Lower lobe of right lung (tissue), 2 donors: Measurements from ENCODE around the gene TRPC4AP. TPM values are rescaled to one million over a fixed set of nuclear protein-coding genes. Genes with fewer than 3 reads are reported as not detected.
"Not testable (repeated sequence)": the region's sequence is repeated elsewhere in the genome, so short reads cannot be mapped to it uniquely, and the experiment has no call there.

Source experiments
- ATAC-seq, 2 donors: fragments of 200-7000 bp; cut with Tn5 transposase; one replicate each; pipeline ENCODE4 v1.9.1; 2020 to 2022; ENCODE audit warnings: mild to moderate bottlenecking in 2 of 2, moderate library complexity in 2 of 2
- DNase-seq: peaks from one replicate; pipeline ENCODE4 v3.0.0-alpha.2; 2020
- H3K27ac ChIP-seq: fragments of 200-600 bp; one replicate; pipeline ENCODE4 v1.8.0; 2022
- H3K27me3 ChIP-seq: fragments of 200-600 bp; one replicate; pipeline ENCODE4 v1.8.0; 2022; ENCODE audit warnings: low read depth
- H3K36me3 ChIP-seq: fragments of 200-600 bp; one replicate; pipeline ENCODE4 v1.8.0; 2022; ENCODE audit warnings: mild to moderate bottlenecking
- H3K4me1 ChIP-seq: fragments of 200-600 bp; one replicate; pipeline ENCODE4 v1.8.0; 2022
- H3K4me3 ChIP-seq: fragments of 200-600 bp; one replicate; pipeline ENCODE4 v1.8.0; 2022; ENCODE audit warnings: mild to moderate bottlenecking
- H3K9me3 ChIP-seq: fragments of 200-600 bp; one replicate; pipeline ENCODE4 v1.8.0; 2022
- intact Hi-C: fragments of 100-400 bp; cut with DNase I; formaldehyde crosslinking; loops from one replicate; pipeline ENCODE4 v1.11.0; 2022
- total RNA-seq: library from RNA; stranded (reverse); fragmentation: NEBNext Ultra II Directional; extraction: Animal tissue kit (Norgen Biotek cat#: 25700); gene quantifications from one replicate; pipeline ENCODE4 v1.2.1, GENCODE V29; 2021
- TF ChIP-seq, protein P1 (sequence below): fragments of 200-600 bp; IDR thresholded peaks from one replicate; pipeline ENCODE4 v1.8.0; 2022; ENCODE audit warnings: antibody characterized with exemption, mild to moderate bottlenecking
- donor health status: DM: no; HTN: yes; CAD: no; lungs with severe emphysema.

The TRPC4AP gene
- total RNA-seq, 1 donor from 2014 or later = 63.2 TPM

GRCh38 chr20:35087355-35087754 lies 5.3 kb downstream of the TRPC4AP start:
- H3K9me3 ChIP-seq = no peaks in the 10 kb centered on the region
- intact Hi-C loops = no loop called here
- DNase-seq (no peak), ATAC-seq (no peak)
- no peaks in the 10 kb centered on the region for H3K27me3 ChIP-seq
- TF ChIP-seq, protein P1, sequence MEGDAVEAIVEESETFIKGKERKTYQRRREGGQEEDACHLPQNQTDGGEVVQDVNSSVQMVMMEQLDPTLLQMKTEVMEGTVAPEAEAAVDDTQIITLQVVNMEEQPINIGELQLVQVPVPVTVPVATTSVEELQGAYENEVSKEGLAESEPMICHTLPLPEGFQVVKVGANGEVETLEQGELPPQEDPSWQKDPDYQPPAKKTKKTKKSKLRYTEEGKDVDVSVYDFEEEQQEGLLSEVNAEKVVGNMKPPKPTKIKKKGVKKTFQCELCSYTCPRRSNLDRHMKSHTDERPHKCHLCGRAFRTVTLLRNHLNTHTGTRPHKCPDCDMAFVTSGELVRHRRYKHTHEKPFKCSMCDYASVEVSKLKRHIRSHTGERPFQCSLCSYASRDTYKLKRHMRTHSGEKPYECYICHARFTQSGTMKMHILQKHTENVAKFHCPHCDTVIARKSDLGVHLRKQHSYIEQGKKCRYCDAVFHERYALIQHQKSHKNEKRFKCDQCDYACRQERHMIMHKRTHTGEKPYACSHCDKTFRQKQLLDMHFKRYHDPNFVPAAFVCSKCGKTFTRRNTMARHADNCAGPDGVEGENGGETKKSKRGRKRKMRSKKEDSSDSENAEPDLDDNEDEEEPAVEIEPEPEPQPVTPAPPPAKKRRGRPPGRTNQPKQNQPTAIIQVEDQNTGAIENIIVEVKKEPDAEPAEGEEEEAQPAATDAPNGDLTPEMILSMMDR = no peak
- peaks cover 25% of the 10 kb centered on the region for H3K36me3 ChIP-seq
- no peak overlapping the region for H3K27ac ChIP-seq
- H3K4me1 ChIP-seq = peaks cover 54% of the 10 kb centered on the region
- no peak overlapping the region for H3K4me3 ChIP-seq

- H3K27ac ChIP-seq = no peak overlapping the region
- H3K4me1 ChIP-seq = peaks cover 59% of the 10 kb centered on the region
- peaks cover 25% of the 10 kb centered on the region for H3K36me3 ChIP-seq
- H3K27me3 ChIP-seq = no peaks in the 10 kb centered on the region
- TF ChIP-seq, protein P1 = no peak
- ATAC-seq (peak in 1 of 2 donors; percentile 49), DNase-seq (no peak)
- H3K9me3 ChIP-seq = no peaks in the 10 kb centered on the region
- intact Hi-C loops = no loop called here
- no peak overlapping the region for H3K4me3 ChIP-seq
These were observed 7.0 kb downstream of the TRPC4AP start for GRCh38 chr20:35085477-35086225.

- DNase-seq = no peak
- intact Hi-C loops = no loop called here
- TF ChIP-seq, protein P1 = no peak
- H3K27me3 ChIP-seq = no peaks in the 10 kb centered on the region
- peaks cover 59% of the 10 kb centered on the region for H3K4me1 ChIP-seq
- ATAC-seq = no peak
- peaks cover 25% of the 10 kb centered on the region for H3K36me3 ChIP-seq
- no peak overlapping the region for H3K27ac ChIP-seq
- H3K9me3 ChIP-seq = no peaks in the 10 kb centered on the region
- H3K4me3 ChIP-seq = no peak overlapping the region
These were observed 7.6 kb downstream of the TRPC4AP start for GRCh38 chr20:35084998-35085397.

DNA sequence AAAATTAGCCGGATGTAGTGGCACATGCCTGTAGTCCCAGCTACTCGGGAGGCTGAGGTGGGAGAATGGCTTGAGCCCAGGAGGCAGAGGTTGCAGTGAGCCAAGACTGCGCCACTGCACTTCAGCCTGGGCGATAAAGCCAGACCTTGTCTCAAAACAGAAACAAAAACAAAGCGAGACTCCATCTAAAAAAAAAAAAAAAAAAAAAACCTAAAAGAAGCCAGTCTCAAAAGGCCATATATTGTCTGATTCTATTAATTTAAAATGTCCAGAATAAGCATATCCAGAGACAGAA lies 12.3 kb downstream of the TRPC4AP start:
- DNase-seq, H3K27me3 ChIP-seq, H3K27ac ChIP-seq, H3K4me3 ChIP-seq, intact Hi-C loops, H3K9me3 ChIP-seq: not testable (repeated sequence)
- peaks cover 25% of the 10 kb centered on the region for H3K36me3 ChIP-seq
- ATAC-seq = peak in 1 of 2 donors; percentile 42
- H3K4me1 ChIP-seq = peaks cover 49% of the 10 kb centered on the region

- Histone ChIP-seq H3K36me3 (peaks cover 21% of the 10 kb centered on the region), H3K4me1 (peaks cover 43% of the 10 kb centered on the region), H3K27me3 (no peaks in the 10 kb centered on the region), H3K27ac (no peak overlapping the region), H3K9me3 (no peaks in the 10 kb centered on the region), H3K4me3 (no peak overlapping the region)
- ATAC-seq (peak in 1 of 2 donors; percentile 23), DNase-seq (no peak)
- TF ChIP-seq, protein P1 = no peak
- intact Hi-C loops = no loop called here
These were observed 12.9 kb downstream of the TRPC4AP start for GRCh38 chr20:35079472-35080347.

GRCh38 chr20:35077872-35078271 lies 14.7 kb downstream of the TRPC4AP start:
- TF ChIP-seq, protein P1 = no peak
- H3K4me1 ChIP-seq = peaks cover 42% of the 10 kb centered on the region
- DNase-seq = no peak
- H3K27ac ChIP-seq = no peak overlapping the region
- ATAC-seq = peak; percentile 83 to 90
- intact Hi-C loops = no loop called here
- no peaks in the 10 kb centered on the region for H3K27me3 ChIP-seq
- H3K4me3 ChIP-seq = no peak overlapping the region
- H3K36me3 ChIP-seq = peaks cover 21% of the 10 kb centered on the region
- no peaks in the 10 kb centered on the region for H3K9me3 ChIP-seq
